SU-DHL-6 (cell line): Measurements from ENCODE around the gene BRS3.

Experiments used
- H2AFZ ChIP-seq: fragments of 200-600 bp; sonication (generic); 2 replicates; pipeline ENCODE4 v1.6.1; 2014; ENCODE audit warnings: low read depth, mild to moderate bottlenecking, moderate library complexity, mixed read lengths, antibody characterized with exemption, low read length; ENCODE audit not compliant: severe bottlenecking
- H3F3A ChIP-seq: fragments of 200-600 bp; shearing (Covaris generic); 2 replicates; pipeline ENCODE4 v1.6.0; 2016; ENCODE audit warnings: antibody characterized with exemption, mild to moderate bottlenecking; ENCODE audit not compliant: insufficient read depth
- H3K27ac ChIP-seq: fragments of 200-600 bp; sonication (generic); 2 replicates; pipeline ENCODE4 v1.5.1; 2016; ENCODE audit warnings: low read depth, mild to moderate bottlenecking, low read length, moderate library complexity, mixed read lengths
- H3K27me3 ChIP-seq: fragments of 200-600 bp; sonication (generic), shearing (Covaris generic); 2 replicates; pipeline ENCODE4 v1.6.0; 2014; ENCODE audit warnings: mild to moderate bottlenecking, low read length
- H3K36me3 ChIP-seq: fragments of 200-600 bp; sonication (generic); 2 replicates; pipeline ENCODE4 v1.6.1; 2014; ENCODE audit warnings: mild to moderate bottlenecking, low read length, mixed read lengths
- H3K4me2 ChIP-seq: fragments of 300-600, 200-600 bp; shearing (Covaris generic), sonication (generic); 2 replicates; pipeline ENCODE4 v1.6.0; 2014; ENCODE audit warnings: low read length, low read depth, mild to moderate bottlenecking; ENCODE audit not compliant: poor library complexity, severe bottlenecking
- H3K4me3 ChIP-seq: fragments of 200-600 bp; sonication (generic); 2 replicates; pipeline ENCODE4 v1.5.1; 2014; ENCODE audit warnings: antibody characterized with exemption, low read length, mild to moderate bottlenecking, mixed read lengths; ENCODE audit not compliant: insufficient read depth, poor library complexity, severe bottlenecking
- H3K79me2 ChIP-seq: fragments of 200-600 bp; sonication (generic); 2 replicates; pipeline ENCODE4 v1.6.1; 2014; ENCODE audit warnings: mild to moderate bottlenecking, low read length, moderate library complexity; ENCODE audit not compliant: insufficient read depth
- H3K9ac ChIP-seq: fragments of 200-600 bp; sonication (generic); 2 replicates; pipeline ENCODE4 v1.7.0; 2014; ENCODE audit warnings: mild to moderate bottlenecking, low read length
- H3K9me2 ChIP-seq: fragments of 200-600 bp; sonication (generic); replicated peaks from 2 replicates; pipeline ENCODE4 v1.6.1; 2014; ENCODE audit warnings: low read length; ENCODE audit not compliant: insufficient read depth
- H3K9me3 ChIP-seq: fragments of 200-600 bp; sonication (generic); 2 replicates; pipeline ENCODE4 v1.6.1; 2014; ENCODE audit warnings: low read length, mixed read lengths; ENCODE audit not compliant: insufficient read depth
- H4K20me1 ChIP-seq: fragments of 200-600 bp; sonication (generic); 2 replicates; pipeline ENCODE4 v1.6.1; 2014; ENCODE audit warnings: low read depth, mild to moderate bottlenecking, antibody characterized with exemption, low read length, moderate library complexity, mixed read lengths
- EZH2phosphoT487 ChIP-seq: fragments of 200-600 bp; sonication (generic), shearing (Covaris generic); conservative IDR thresholded peaks from 2 replicates; pipeline ENCODE4 v1.6.1; 2018; ENCODE audit warnings: mild to moderate bottlenecking, antibody characterized with exemption, low read length, moderate library complexity, mixed read lengths
- TF ChIP-seq, protein P1 (sequence below): fragments of 200-600 bp; sonication (generic); IDR thresholded peaks from one replicate; pipeline ENCODE4 v1.5.1; 2017; ENCODE audit warnings: antibody characterized with exemption, mild to moderate bottlenecking, low read length, moderate library complexity; ENCODE audit not compliant: insufficient read depth, poor library complexity, severe bottlenecking

The BRS3 gene

DNA sequence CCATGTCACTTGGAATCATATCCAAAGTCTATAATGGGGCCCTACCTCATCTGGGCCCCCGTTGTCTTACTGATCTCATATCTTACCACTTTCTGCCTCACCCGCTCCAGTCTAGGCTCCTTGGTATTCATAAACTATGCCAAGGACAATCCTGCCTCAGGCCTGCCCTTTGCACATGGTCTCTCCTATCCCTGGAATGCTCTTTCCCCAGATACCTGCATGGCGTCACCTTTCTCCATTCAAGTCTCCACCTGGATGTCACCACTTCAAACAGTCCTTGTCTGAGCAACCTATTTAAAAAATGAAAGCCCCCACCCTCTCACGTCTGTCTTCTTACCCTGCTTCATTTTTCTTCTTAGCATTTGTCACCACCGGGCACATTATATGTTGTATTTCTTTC lies 52.5 kb downstream of the BRS3 start:
- H3K27ac ChIP-seq: no peak overlapping the region
- no peaks in the 10 kb centered on the region for H3K27me3 ChIP-seq
- H3K9ac ChIP-seq: no peak overlapping the region
- H3F3A ChIP-seq: no peaks in the 10 kb centered on the region
- no peak overlapping the region for H3K4me2 ChIP-seq
- no peaks in the 10 kb centered on the region for H3K36me3 ChIP-seq
- H2AFZ ChIP-seq: no peak overlapping the region
- no peak overlapping the region for H3K4me3 ChIP-seq
- no peak for TF ChIP-seq EZH2phosphoT487
- TF ChIP-seq, protein P1, sequence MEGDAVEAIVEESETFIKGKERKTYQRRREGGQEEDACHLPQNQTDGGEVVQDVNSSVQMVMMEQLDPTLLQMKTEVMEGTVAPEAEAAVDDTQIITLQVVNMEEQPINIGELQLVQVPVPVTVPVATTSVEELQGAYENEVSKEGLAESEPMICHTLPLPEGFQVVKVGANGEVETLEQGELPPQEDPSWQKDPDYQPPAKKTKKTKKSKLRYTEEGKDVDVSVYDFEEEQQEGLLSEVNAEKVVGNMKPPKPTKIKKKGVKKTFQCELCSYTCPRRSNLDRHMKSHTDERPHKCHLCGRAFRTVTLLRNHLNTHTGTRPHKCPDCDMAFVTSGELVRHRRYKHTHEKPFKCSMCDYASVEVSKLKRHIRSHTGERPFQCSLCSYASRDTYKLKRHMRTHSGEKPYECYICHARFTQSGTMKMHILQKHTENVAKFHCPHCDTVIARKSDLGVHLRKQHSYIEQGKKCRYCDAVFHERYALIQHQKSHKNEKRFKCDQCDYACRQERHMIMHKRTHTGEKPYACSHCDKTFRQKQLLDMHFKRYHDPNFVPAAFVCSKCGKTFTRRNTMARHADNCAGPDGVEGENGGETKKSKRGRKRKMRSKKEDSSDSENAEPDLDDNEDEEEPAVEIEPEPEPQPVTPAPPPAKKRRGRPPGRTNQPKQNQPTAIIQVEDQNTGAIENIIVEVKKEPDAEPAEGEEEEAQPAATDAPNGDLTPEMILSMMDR: no peak
- no peaks in the 10 kb centered on the region for H3K9me3 ChIP-seq
- H4K20me1 ChIP-seq: no peaks in the 10 kb centered on the region
- no peaks in the 10 kb centered on the region for H3K79me2 ChIP-seq
- no peaks in the 10 kb centered on the region for H3K9me2 ChIP-seq

DNA sequence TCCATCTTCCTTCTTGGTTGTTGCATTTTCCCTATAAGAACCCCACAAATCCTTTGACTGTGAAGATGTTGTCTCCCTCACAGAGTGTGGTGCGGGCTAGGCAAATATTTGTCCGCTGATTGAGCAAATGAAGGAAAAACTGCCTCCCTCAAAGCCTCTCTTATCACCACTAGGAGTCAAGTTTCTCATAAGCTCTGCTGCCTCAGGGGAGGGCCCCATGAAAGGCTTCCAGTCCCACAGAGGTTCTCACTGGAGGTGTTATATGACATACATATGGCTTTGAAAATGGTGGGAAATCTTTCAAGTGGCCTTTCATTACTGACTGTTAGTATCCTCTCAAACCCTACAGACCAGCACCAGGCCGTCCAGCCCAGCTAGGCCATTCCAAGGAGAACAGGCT lies 53.5 kb downstream of the BRS3 start:
- TF ChIP-seq EZH2phosphoT487: no peak
- TF ChIP-seq, protein P1: no peak
- H3K4me3 ChIP-seq: no peak overlapping the region
- H3K36me3 ChIP-seq: no peaks in the 10 kb centered on the region
- no peaks in the 10 kb centered on the region for H3K9me2 ChIP-seq
- no peak overlapping the region for H3K4me2 ChIP-seq
- H2AFZ ChIP-seq: no peak overlapping the region
- H3K9me3 ChIP-seq: no peaks in the 10 kb centered on the region
- no peak overlapping the region for H3K27ac ChIP-seq
- H3K79me2 ChIP-seq: no peaks in the 10 kb centered on the region
- no peaks in the 10 kb centered on the region for H3F3A ChIP-seq
- no peak overlapping the region for H3K9ac ChIP-seq
- no peaks in the 10 kb centered on the region for H3K27me3 ChIP-seq
- H4K20me1 ChIP-seq: no peaks in the 10 kb centered on the region

DNA sequence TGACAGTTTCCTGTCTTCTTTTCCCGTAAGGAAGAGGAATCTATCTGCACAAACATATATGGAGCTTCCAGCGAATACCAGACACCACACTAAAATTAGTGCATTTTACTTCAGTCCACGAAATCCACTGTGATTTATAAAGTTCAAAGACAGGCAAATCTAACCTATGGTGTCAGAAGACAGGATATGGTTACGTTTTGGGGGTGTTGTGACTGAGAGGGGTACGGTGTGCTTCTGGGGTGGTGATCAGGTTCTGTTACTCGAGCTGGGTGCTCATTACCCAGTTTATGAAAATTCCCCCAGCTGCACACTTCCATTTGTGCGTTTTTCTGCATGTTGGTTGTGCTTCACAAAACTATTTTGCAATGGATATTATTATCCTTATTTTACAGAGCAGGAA lies 54.5 kb downstream of the BRS3 start:
- Histone ChIP-seq H3K27me3 (no peaks in the 10 kb centered on the region), H3K4me3 (no peak overlapping the region), H4K20me1 (no peaks in the 10 kb centered on the region), H3K27ac (no peak overlapping the region), H3K79me2 (no peaks in the 10 kb centered on the region), H3K9ac (no peak overlapping the region), H3K36me3 (no peaks in the 10 kb centered on the region), H3K4me2 (no peak overlapping the region), H3F3A (no peaks in the 10 kb centered on the region), H3K9me2 (no peaks in the 10 kb centered on the region), H2AFZ (no peak overlapping the region), H3K9me3 (no peaks in the 10 kb centered on the region)
- TF ChIP-seq EZH2phosphoT487: no peak
- TF ChIP-seq, protein P1: no peak
